ENCODE results near the gene SLC30A3.

DNA sequence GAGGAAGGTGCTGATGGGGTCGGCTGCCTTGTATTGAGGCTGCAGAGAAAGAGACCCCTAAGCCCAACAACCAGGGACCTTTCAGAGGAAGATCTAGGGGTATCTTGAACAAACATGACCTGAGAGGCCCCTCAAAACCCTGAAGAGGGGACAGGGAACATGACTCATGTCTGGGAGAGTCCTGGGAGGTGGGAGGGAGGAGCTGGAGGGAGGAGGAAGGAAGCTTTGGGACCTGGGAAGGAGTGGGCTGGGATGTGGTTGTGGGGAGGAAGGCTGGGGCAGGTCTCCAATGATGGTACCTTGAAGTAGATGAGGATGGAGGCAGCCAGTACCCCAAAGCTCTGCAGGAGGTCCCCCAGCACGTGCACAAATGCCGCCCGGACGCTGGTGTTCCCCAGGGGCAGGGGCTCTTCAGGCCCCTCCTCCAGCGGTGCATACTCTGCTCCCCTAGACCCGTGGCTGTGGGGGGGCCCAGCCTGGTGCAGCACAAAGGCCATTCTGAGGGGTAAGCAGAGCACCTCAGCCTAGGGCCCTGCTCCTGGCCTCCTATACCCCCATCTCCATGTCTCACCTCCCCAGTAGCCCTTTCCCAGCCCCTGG, 5.9 kb downstream of the SLC30A3 start:
- TF ChIP-seq, protein P1, sequence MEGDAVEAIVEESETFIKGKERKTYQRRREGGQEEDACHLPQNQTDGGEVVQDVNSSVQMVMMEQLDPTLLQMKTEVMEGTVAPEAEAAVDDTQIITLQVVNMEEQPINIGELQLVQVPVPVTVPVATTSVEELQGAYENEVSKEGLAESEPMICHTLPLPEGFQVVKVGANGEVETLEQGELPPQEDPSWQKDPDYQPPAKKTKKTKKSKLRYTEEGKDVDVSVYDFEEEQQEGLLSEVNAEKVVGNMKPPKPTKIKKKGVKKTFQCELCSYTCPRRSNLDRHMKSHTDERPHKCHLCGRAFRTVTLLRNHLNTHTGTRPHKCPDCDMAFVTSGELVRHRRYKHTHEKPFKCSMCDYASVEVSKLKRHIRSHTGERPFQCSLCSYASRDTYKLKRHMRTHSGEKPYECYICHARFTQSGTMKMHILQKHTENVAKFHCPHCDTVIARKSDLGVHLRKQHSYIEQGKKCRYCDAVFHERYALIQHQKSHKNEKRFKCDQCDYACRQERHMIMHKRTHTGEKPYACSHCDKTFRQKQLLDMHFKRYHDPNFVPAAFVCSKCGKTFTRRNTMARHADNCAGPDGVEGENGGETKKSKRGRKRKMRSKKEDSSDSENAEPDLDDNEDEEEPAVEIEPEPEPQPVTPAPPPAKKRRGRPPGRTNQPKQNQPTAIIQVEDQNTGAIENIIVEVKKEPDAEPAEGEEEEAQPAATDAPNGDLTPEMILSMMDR (IDR thresholded peaks at IDR 0.05; ENCODE audit: insufficient read depth, low read depth, low read length): no peak
- no peak for TF ChIP-seq EZH2 (IDR thresholded peaks at IDR 0.05; ENCODE audit: insufficient read depth, low read length)
